GM12865 (cell line): ENCODE results near the gene PAX8.

ENCODE experiments used
- DNase-seq: peaks from one replicate; pipeline ENCODE4 v3.0.0; 2010; ENCODE audit warnings: low read depth
- H3K4me3 ChIP-seq: 2 replicates; pipeline ENCODE4 v1.5.1; 2011; ENCODE audit warnings: mild to moderate bottlenecking, low read depth, low read length, control low read depth
- CTCF ChIP-seq: IDR thresholded peaks from 2 replicates; pipeline ENCODE4 v1.5.1; 2011; ENCODE audit warnings: low read length, control low read depth, low read depth, inconsistent platforms; ENCODE audit not compliant: insufficient read depth; ENCODE audit errors: missing control alignments

PAX8 gene

DNA sequence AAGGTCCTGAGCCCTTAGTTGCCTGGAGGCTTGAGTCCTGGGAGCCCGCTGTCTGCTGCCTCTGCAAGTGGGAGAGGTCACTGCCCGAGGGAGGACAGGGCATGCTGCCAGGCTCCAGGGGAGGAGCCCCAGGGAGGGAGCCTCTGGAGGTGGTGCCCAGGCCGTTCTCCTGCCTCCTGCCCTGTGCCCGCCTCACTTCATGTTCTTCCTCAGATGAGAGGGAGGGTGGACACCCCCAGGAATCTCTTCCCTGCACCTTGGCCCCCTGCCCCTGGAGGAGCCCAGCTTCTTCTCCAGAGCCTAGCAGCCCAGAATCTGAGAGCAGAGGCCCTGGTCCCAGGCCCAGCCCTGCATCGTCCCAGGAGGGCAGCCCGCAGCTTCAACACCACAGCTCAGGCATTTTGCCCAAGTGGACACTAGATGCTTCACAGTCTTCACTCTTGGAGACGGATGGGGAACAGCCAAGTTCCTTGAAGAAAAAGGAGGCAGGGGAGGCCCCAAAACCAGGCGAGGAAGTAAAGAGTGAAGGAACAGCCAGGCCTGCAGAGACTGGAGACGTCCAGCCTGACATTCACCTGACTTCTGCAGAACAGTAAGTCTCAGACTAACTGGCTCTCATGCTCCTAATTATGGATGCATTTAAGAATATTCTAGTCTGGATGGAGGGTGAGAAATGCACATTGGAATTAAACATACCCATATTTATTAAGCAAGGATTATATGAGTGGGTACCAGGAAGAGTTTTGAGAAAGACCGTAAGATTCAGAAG, 92.9 kb downstream of the PAX8 start:
- H3K4me3 ChIP-seq = no peak overlapping the region
- DNase-seq = no peak
- no peak for TF ChIP-seq CTCF

DNA sequence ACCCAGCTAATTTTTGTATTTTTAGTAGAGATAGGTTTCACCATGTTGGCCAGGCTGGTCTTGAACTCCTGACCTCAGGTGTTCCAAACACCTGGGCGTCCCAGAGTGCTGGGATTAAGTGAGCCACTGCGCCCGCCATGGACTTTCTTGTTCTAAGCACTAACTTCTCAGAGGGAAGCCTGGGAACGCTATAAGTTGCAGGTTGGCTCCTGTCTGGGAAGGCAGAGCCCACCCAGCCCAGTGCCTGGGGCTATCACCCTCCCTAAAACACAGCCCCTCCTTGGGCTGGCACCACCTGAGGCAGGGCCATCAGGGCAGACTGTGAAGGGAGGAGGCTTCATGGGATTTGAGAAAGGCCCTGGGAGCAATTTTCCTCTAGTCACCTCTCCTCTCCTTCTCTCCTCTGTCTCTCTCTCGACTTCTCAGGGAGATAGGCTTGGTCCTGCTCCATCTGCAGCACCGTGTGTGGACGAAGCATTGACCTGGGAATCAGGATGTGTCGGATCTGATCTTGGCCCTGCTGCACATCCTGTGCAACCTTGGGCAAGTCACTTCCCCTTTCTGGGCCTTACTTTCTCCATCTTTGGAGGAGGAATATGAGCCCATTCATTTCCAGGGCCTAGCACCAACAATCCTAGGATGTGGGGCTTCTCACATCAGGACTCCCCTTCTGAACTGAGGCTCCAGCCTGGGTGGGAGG, 94.0 kb downstream of the PAX8 start:
- no peak for DNase-seq
- no peak for TF ChIP-seq CTCF
- H3K4me3 ChIP-seq = no peak overlapping the region

- H3K4me3 ChIP-seq = no peak overlapping the region
- TF ChIP-seq CTCF = no peak
- no peak for DNase-seq
These were observed 95.0 kb downstream of the PAX8 start for GRCh38 chr2:113183703-113184102.

DNA sequence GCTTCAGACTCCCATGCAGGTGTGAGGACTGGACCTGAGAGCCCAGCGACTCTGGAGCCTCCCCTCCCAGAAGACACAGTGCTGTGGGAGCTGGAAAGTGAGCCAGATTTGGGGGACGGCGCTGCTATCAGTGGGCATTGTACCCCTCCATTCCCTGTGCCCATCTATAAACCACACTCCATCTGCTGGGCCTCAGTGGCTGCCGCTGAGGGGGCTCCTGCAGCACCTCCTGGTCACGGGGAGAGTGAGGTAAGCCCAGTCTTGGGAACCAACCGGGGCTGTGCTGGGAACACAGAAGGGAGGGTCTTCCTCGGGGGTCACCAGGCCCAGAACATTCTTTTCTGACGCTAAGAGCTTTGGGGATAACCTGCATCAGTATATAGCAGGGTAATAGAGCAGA, 95.5 kb downstream of the PAX8 start:
- H3K4me3 ChIP-seq = no peak overlapping the region
- TF ChIP-seq CTCF = no peak
- DNase-seq = no peak

DNA sequence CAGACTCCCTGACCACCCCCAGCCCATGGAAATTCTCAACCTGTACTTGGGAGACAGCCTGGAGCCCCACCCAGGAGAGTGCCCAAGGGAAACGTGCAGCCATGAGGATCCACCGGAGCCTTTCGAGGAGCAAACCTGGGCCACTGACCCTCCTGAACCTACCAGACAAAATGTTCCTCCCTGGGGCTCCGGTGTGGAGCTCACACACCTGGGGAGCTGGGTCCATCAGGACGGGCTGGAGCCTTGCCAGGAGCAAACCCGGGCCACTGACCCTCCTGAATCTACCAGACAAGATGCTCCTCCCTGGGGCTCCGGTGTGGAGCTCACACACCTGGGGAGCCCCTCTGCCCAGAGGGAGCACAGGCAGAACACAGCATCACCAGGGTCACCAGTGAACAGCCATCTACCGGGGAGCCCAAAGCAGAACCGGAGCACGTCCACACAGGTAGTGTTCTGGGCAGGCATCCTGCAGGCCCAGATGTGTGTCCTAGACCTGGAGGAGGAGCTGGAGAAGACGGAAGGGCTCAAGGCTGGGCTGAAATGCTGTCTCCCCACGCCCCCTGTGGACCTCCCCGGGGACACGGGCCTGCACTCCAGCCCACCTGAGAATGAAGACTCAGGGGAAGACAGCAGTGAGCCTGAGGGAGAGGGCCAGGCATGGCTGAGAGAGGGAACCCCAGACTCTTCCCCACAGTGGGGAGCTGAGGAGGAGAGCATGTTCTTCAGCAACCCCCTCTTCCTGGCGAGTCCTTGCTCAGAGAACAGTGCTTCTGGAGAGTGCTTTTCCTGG, 96.1 kb downstream of the PAX8 start:
- no peak overlapping the region for H3K4me3 ChIP-seq
- no peak for DNase-seq
- TF ChIP-seq CTCF = no peak

GRCh38 chr2:113181258-113182051, 97.3 kb downstream of the PAX8 start:
- no peak overlapping the region for H3K4me3 ChIP-seq
- DNase-seq = no peak
- TF ChIP-seq CTCF = no peak
